ENCODE results near the gene DEFB131A.
"Not testable (repeated sequence)": the region's sequence is repeated elsewhere in the genome, so short reads cannot be mapped to it uniquely, and the experiment has no call there.

GRCh38 chr4:9455046-9455445 is 10.8 kb downstream of the DEFB131A start:
- TF ChIP-seq POLR2A (IDR thresholded peaks at IDR 0.05; ENCODE audit: low read length); GATA1 (IDR thresholded peaks at IDR 0.05; ENCODE audit: low read depth, low read length): not testable (repeated sequence)

Measured in erythroblast (primary cell).